Right lung (tissue), 5 donors: ENCODE measurements around the gene CCDC71. TPM values are rescaled to one million over a fixed set of nuclear protein-coding genes. Genes with fewer than 3 reads are reported as not detected.

Experiments
- polyA plus RNA-seq, 5 donors: library from polyadenylated mRNA; unstranded; fragments of 120-200 nt; gene quantifications; one replicate each; pipeline versions ENCODE4 v1.2.1 to v1.2.3, GENCODE V29; 2013; ENCODE audit warnings: inconsistent platforms in 1 of 5, low replicate concordance in 1 of 5; ENCODE audit not compliant: insufficient read length in 5 of 5, insufficient read depth in 1 of 5

The CCDC71 gene
- polyA plus RNA-seq, 5 donors: 18.0 to 25.2 (median 20.1) TPM

Other genes starting within 250 kb of the CCDC71 start
- gene ARIH2, start 247.5 kb downstream of the CCDC71 start, polyA plus RNA-seq: 10 to 100 TPM; 72.0 to 94.8 (median 77.5) TPM
- 10 to 100 TPM; 25.9 to 40.6 (median 39.5) TPM for gene P4HTM, start 176.1 kb downstream of the CCDC71 start, polyA plus RNA-seq
- gene WDR6, start 158.9 kb downstream of the CCDC71 start, polyA plus RNA-seq: 100 to 1,000 TPM; 166 to 190 (median 180) TPM
- 10 to 100 TPM; 51.7 to 64.7 (median 61.2) TPM for gene DALRD3, start 147.8 kb downstream of the CCDC71 start, polyA plus RNA-seq
- gene NDUFAF3, start 144.2 kb downstream of the CCDC71 start, polyA plus RNA-seq: 10 to 100 TPM; 42.5 to 86.3 (median 61.1) TPM
- 100 to 1,000 TPM; 264 to 341 (median 302) TPM for gene IMPDH2, start 136.9 kb downstream of the CCDC71 start, polyA plus RNA-seq
- gene QRICH1, start 72.3 kb downstream of the CCDC71 start, polyA plus RNA-seq: 10 to 100 TPM; 73.2 to 89.8 (median 82.8) TPM
- gene QARS1, start 61.6 kb downstream of the CCDC71 start, polyA plus RNA-seq: 100 to 1,000 TPM; 269 to 316 (median 279) TPM
- gene USP19, start 45.5 kb downstream of the CCDC71 start, polyA plus RNA-seq: 10 to 100 TPM; 39.1 to 52.9 (median 49.7) TPM
- 100 to 1,000 TPM; 361 to 468 (median 423) TPM for gene LAMB2, start 33.3 kb downstream of the CCDC71 start, polyA plus RNA-seq
- gene KLHDC8B, start 5.3 kb upstream of the CCDC71 start, polyA plus RNA-seq: 10 to 100 TPM; 34.7 to 53.4 (median 45.1) TPM
- gene C3orf62, start 110.9 kb upstream of the CCDC71 start, polyA plus RNA-seq: 10 to 100 TPM; 10.8 to 13.4 (median 12.4) TPM
- gene USP4, start 173.7 kb upstream of the CCDC71 start, polyA plus RNA-seq: 10 to 100 TPM; 65.0 to 80.3 (median 72.7) TPM
- gene GPX1, start 192.0 kb upstream of the CCDC71 start, polyA plus RNA-seq: 100 to 1,000 TPM in 4 of 5 donors, 10 to 100 TPM in 1; 97.4 to 224 (median 122) TPM
- 100 to 1,000 TPM; 456 to 543 (median 472) TPM for gene RHOA, start 245.6 kb upstream of the CCDC71 start, polyA plus RNA-seq
- 10 to 100 TPM; 17.3 to 24.0 (median 20.9) TPM for gene TCTA, start 246.1 kb upstream of the CCDC71 start, polyA plus RNA-seq